SH-SY5Y (cell line): Measurements from ENCODE around the gene ADGRL2.

ENCODE experiments used
- GATA2 ChIP-seq: IDR thresholded peaks from 2 replicates; pipeline ENCODE4 v1.6.1; 2011; ENCODE audit warnings: mild to moderate bottlenecking, low read depth, low read length
- GATA3 ChIP-seq: IDR thresholded peaks from 2 replicates; pipeline ENCODE4 v1.6.1; 2011; ENCODE audit warnings: low read depth, mild to moderate bottlenecking, low read length, moderate library complexity

- TF ChIP-seq GATA2: no peak
- TF ChIP-seq GATA3: no peak
Observed at GRCh38 chr1:81752840-81753239, 47.9 kb upstream of the ADGRL2 start.
